ENCODE results near the gene ACOT12.

DNA sequence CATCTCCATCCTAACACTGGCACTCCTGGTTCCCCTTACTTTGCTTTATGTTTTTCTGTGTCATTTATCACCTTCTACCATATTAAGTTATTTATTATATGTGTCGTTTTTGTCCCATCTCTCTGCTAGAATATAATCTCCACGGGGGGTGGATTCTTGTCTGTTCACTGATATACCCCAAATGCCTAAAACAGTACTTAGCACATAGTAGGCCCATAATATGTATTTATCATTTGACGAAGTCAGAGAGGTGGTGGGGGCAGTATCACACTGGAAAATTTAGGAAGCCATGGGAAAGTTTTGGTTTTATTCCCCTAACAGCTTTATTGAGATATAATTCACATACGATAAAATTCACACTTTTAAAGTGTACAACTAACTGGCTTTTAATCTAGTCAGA is 78.1 kb downstream of the ACOT12 start:
- no peak for TF ChIP-seq EZH2 (IDR thresholded peaks at IDR 0.05; ENCODE audit: low read length)
- TF ChIP-seq, protein P1, sequence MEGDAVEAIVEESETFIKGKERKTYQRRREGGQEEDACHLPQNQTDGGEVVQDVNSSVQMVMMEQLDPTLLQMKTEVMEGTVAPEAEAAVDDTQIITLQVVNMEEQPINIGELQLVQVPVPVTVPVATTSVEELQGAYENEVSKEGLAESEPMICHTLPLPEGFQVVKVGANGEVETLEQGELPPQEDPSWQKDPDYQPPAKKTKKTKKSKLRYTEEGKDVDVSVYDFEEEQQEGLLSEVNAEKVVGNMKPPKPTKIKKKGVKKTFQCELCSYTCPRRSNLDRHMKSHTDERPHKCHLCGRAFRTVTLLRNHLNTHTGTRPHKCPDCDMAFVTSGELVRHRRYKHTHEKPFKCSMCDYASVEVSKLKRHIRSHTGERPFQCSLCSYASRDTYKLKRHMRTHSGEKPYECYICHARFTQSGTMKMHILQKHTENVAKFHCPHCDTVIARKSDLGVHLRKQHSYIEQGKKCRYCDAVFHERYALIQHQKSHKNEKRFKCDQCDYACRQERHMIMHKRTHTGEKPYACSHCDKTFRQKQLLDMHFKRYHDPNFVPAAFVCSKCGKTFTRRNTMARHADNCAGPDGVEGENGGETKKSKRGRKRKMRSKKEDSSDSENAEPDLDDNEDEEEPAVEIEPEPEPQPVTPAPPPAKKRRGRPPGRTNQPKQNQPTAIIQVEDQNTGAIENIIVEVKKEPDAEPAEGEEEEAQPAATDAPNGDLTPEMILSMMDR (optimal IDR thresholded peaks at IDR 0.05 in 1 of 3, IDR thresholded peaks at IDR 0.05 in 1 of 3, conservative IDR thresholded peaks at IDR 0.05 in 1 of 3; ENCODE audit: extremely low read depth in 1 of 3, insufficient read depth in 2 of 3, low read length in 3 of 3), result no peak

Measured in keratinocyte (primary cell).